Ascending aorta (tissue), 2 donors: ENCODE data around the gene GPR176. TPM values are rescaled to one million over a fixed set of nuclear protein-coding genes. Genes with fewer than 3 reads are reported as not detected.

Experiments used
- DNase-seq, 2 donors: peaks; one replicate each; pipeline ENCODE4 v3.0.0-alpha.2; 2019; ENCODE audit warnings: low spot score in 2 of 2
- H3K27ac ChIP-seq, 2 donors: fragments of 200-600 bp; sonication (generic); one replicate each; pipeline ENCODE4 v1.5.1; 2016 to 2017; ENCODE audit warnings: mild to moderate bottlenecking in 1 of 2
- H3K27me3 ChIP-seq: fragments of 200-600 bp; sonication (generic); one replicate; pipeline ENCODE4 v1.5.1; 2017
- H3K36me3 ChIP-seq, 2 donors: fragments of 200-600 bp; sonication (generic); one replicate each; pipeline ENCODE4 v1.5.1; 2016
- H3K4me1 ChIP-seq, 2 donors: fragments of 200-600 bp; sonication (generic); one replicate each; pipeline ENCODE4 v1.5.1; 2016 to 2017; ENCODE audit warnings: mild to moderate bottlenecking in 1 of 2
- H3K4me3 ChIP-seq, 2 donors: fragments of 200-600 bp; sonication (generic); one replicate each; pipeline ENCODE4 v1.5.1; 2016 to 2017; ENCODE audit warnings: mild to moderate bottlenecking in 1 of 2
- H3K9me3 ChIP-seq, 2 donors: fragments of 200-600 bp; sonication (generic); one replicate each; pipeline ENCODE4 v1.5.1; 2016
- CTCF ChIP-seq, 3 experiments: fragments of 200-600 bp in 2 of 3; fragments of 450-650 bp in 1 of 3; sonication (generic) in 2 of 3; IDR thresholded peaks; one replicate each; pipeline ENCODE4 v1.5.1; 2016 to 2019; ENCODE audit warnings: antibody characterized with exemption in 3 of 3, mild to moderate bottlenecking in 1 of 3, moderate library complexity in 1 of 3
- intact Hi-C: fragments of 100-400 bp; cut with DNase I; formaldehyde crosslinking; loops from one replicate; pipeline ENCODE4 v1.15.1; 2023
- total RNA-seq: library from RNA; depleted of rRNA; stranded (reverse); fragments of >200 nt; gene quantifications from one replicate; pipeline ENCODE4 v1.1.0, GENCODE V29; 2016

Gene GPR176
- total RNA-seq, 1 donor from 2014 or later = 99.1 TPM

GRCh38 chr15:39935241-39935640 is 15.2 kb upstream of the GPR176 start:
- H3K4me1 ChIP-seq = peaks cover 9 to 28% of the 10 kb centered on the region in 2 donors
- H3K27ac ChIP-seq = no peak overlapping the region
- no peaks in the 10 kb centered on the region for H3K27me3 ChIP-seq
- no peaks in the 10 kb centered on the region for H3K9me3 ChIP-seq
- no peak for TF ChIP-seq CTCF (IDR thresholded peaks at IDR 0.05)
- peaks cover 2 to 7% of the 10 kb centered on the region in 2 donors for H3K36me3 ChIP-seq
- H3K4me3 ChIP-seq = peak overlapping the region; percentile 82 to 88
- intact Hi-C loops = no loop called here
- DNase-seq = no peak

- Histone ChIP-seq H3K4me1 (peaks cover 9 to 26% of the 10 kb centered on the region in 2 donors), H3K36me3 (peaks cover 0 to under 1% of the 10 kb centered on the region in 2 donors), H3K27me3 (no peaks in the 10 kb centered on the region), H3K4me3 (peak overlapping the region; percentile 82 to 88), H3K9me3 (no peaks in the 10 kb centered on the region), H3K27ac (peak overlapping the region; percentile 88 to 91)
- intact Hi-C loops = loop anchor here (1.0 to 5.0 kb wide), 3 partner anchors 13 to 152 kb away; partner anchors contain the start of gene FSIP1
- no peak for TF ChIP-seq CTCF (IDR thresholded peaks at IDR 0.05)
- DNase-seq = no peak
Measured at GRCh38 chr15:39934397-39935071, 14.5 kb upstream of the GPR176 start.

GRCh38 chr15:39931615-39932014 is 11.5 kb upstream of the GPR176 start:
- Histone ChIP-seq H3K27me3 (no peaks in the 10 kb centered on the region), H3K9me3 (no peaks in the 10 kb centered on the region), H3K27ac (no peak overlapping the region), H3K36me3 (no peaks in the 10 kb centered on the region), H3K4me1 (peaks cover 9 to 12% of the 10 kb centered on the region in 2 donors), H3K4me3 (no peak overlapping the region)
- intact Hi-C loops = loop anchor here (5.0 kb wide), 1 partner anchor 44 kb away; no protein-coding TSS in a partner anchor
- peak in 1 of 3 experiments; percentile 20 for TF ChIP-seq CTCF (IDR thresholded peaks at IDR 0.05)
- DNase-seq = no peak

- H3K4me1 ChIP-seq = no peaks in the 10 kb centered on the region
- no peaks in the 10 kb centered on the region for H3K27me3 ChIP-seq
- no peak for TF ChIP-seq CTCF (IDR thresholded peaks at IDR 0.05)
- DNase-seq = no peak
- intact Hi-C loops = no loop called here
- no peaks in the 10 kb centered on the region for H3K36me3 ChIP-seq
- no peak overlapping the region for H3K27ac ChIP-seq
- no peaks in the 10 kb centered on the region for H3K9me3 ChIP-seq
- no peak overlapping the region for H3K4me3 ChIP-seq
Measured at GRCh38 chr15:39926526-39926925, 6.5 kb upstream of the GPR176 start.

- no peaks in the 10 kb centered on the region for H3K4me1 ChIP-seq
- no peaks in the 10 kb centered on the region for H3K36me3 ChIP-seq
- no peaks in the 10 kb centered on the region for H3K27me3 ChIP-seq
- DNase-seq = no peak
- no peak overlapping the region for H3K27ac ChIP-seq
- no peaks in the 10 kb centered on the region for H3K9me3 ChIP-seq
- no peak overlapping the region for H3K4me3 ChIP-seq
- intact Hi-C loops = no loop called here
- TF ChIP-seq CTCF (IDR thresholded peaks at IDR 0.05) = no peak
Measured at GRCh38 chr15:39925112-39925842, 5.2 kb upstream of the GPR176 start.
